Measurements from ENCODE around the gene DMKN.

Gene DMKN

DNA sequence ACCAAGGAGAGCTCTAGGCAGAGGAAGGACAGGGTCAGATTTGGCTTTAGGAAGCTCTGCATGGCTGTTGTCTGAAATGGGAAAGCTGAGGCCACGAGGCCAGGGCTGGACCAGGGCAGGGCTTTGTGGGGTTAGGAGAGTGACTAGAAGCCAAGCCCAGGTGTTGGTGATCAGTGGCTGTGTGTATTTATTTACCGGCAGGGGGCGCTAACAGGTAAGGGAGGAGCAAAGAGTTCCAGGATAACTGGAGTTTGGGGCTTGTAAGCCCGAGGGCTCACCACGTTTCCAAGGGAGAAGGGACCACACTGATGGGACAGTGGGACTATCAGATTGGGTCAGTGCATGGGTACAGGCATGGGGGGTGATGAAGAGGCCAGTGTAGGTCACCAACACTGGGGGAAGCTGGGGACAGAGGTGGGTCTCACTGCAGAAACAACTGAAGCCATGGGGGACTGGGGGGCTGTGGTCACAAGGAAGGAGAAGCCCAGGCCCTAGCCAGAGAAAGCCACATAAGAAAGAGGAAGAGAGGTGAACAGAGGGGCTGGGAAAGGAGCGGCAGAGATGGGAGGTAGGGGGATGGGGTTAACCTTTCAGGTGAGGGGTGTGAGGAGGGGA lies 35.8 kb upstream of the DMKN start:
- peak in 2 of 4 experiments; percentile 16 to 25 for DNase-seq

GRCh38 chr19:35546532-35546931 lies 33.1 kb upstream of the DMKN start:
- no peak for DNase-seq

DNA sequence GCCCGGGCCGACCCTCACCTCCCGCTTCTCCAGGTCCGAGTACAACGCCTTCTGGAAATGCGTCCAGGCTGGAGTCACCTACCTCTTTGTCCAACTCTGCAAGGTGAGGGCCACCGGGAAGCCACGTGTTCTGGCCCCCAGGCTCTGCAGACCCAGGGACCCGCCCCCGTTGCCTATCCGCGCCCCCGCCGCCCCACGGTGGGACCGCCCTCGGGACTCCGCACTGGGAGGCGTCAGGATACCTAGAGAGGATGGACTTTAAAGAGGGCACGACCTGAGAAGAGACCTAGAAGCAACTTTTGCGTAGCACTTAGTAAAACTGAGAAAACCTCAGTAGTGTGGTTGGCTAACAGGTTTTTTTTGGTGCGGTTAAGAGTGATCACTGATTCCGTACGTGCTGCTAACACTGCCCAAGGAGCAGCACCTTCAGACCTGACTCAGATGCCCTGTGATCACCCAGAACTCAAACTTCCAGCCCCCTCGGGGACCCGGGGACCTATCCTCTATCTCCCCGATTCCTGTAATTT lies 32.5 kb upstream of the DMKN start:
- DNase-seq: peak in 2 of 4 experiments; percentile 18 to 31

GRCh38 chr19:35545001-35545854 lies 31.8 kb upstream of the DMKN start, which contains the start of gene TMEM147:
Gene TMEM147, plus strand, starts transcription at chr19:35545626. Its CDS starts 114 bp downstream, at chr19:35545740.
- DNase-seq: peak; percentile 34 to 61 (median 37)

DNA sequence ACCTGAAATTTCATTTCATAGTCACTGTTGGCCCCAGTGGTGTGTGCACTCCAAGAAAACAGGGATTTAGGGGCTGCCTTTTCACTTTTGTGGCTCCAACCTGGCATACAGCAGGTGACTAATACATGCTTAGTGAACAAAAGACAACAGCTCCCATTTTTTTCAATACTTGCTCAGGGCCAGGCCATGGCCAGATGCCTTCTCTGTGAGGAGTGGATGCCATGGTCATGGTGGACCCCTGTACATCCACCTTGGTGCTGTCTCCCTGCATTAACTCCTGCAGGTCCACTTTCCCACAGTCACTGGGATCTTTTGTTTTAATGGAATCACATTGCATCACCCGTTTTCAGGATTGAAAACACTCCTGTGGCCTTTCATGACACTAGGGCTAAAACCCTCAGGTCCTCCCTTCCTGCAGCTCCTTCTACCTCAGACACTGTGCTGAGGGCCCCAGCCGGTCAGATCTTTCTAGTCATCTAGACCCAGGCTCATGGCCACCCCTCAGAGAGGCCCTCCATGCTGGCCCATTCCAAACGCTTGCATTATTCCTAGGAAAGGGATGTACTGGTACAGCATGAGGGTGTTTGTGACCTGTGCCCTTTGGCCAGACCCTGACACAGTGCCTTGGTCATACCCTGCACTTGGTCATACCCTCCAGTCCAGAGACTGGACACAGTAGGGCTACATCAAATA lies 30.8 kb upstream of the DMKN start:
- DNase-seq: no peak

GRCh38 chr19:35543280-35544109 lies 30.0 kb upstream of the DMKN start:
- no peak for DNase-seq

DNA sequence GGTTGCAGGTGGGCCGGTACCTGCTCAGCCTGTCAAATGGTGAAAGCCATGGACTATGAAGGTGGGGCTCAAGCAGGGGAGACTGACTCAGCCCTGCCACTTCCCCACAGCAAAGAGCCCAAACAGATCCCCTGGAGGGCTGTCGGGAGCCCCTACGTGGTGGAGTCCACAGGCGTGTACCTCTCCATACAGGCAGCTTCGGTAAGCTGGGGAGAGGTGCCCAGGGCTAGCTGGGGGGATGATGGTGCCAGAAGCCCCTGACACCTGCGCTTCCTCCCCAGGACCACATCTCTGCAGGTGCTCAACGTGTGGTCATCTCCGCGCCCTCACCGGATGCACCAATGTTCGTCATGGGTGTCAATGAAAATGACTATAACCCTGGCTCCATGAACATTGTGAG lies 28.8 kb upstream of the DMKN start:
- DNase-seq: no peak

GRCh38 chr19:35540356-35540927 lies 27.0 kb upstream of the DMKN start:
- no peak for DNase-seq

DNA sequence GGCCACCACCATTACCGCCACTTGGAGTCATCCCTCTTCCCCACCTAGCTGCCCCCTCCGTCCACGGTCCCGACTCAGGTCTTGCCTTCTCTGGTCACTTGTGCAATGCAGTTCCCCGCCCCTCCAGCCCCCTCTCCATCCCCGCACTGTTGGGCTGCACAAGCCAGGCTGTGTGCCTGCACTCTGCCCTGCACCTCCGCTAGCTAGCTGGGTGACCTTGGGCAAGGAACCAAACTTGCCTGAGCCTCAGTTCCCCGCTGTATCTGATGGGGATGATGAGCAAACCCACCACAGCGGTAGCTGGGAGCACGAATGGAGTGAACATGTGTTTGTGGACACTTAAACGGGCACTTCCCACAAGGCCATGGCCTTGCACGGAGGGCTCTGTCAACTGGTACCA lies 26.4 kb upstream of the DMKN start:
- no peak for DNase-seq

- DNase-seq: no peak
Measured at GRCh38 chr19:35539314-35539713, 25.9 kb upstream of the DMKN start.

DNA sequence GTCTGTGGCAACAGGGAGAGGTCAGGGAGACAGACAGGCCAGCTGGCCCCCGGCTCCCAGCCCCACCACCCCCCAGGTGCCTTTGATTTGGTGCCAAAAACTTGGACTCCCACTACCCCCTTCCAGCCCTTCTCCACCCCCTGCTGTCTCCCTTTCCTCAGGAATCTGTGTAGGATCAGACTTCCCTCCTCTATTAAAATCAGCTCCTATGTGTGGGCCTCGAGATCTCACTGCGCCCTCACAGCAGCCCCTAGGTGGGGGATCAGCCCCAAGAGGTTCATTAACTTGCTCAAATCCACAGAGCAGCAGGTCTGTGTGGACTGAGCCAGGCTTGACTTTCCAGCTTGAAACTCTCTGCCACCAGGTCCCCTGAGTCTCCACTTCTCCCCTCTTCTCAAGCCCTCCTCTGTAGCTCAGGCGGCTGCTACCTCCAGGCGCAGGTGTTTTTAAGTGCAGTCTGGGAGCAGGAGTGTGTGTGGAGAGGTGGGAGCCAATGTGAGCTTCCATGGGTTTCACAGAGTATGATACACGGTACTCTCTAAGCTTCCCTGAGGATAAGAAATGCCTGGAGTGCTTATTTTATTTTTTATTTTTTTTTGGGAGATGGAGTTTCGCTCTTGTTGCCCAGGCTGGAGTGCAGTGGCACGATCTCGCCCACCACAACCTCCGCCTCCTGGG lies 21.5 kb upstream of the DMKN start:
- DNase-seq: no peak

DNA sequence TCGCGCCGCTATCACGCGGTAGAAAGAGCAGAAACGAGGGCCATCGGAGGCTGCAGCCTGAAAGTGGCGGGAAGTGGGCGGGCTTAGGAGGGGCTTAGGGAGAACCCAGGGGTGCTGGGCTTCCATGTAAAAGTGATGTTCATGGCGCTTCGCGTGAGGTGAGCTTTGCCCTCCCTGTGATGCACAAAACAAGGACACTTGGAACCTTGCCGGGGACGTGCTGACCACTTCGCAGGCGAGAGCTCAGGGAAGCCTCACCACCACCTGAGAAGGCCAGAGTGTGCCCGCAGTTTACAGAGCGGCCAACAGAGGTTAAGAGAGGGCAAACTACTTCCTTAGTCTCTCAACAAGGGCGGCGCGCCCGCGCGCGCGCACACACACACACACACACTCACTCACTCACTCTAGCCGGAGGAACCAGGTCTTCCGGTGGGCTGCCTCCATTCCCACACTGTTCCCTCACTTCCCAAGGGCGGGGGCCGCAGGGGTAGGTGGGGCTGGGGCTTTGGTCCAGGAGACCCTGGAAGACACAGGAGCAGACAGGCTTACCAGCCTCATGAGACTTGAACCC lies 20.5 kb upstream of the DMKN start:
- peak in 2 of 4 experiments; percentile 26 to 36 for DNase-seq

GRCh38 chr19:35533201-35533821 lies 19.9 kb upstream of the DMKN start, which contains the start of gene GAPDHS:
Gene GAPDHS, plus strand, starts transcription at chr19:35533456. Its CDS starts 72 bp downstream, at chr19:35533528.
- DNase-seq: no peak

- DNase-seq: no peak
Measured at GRCh38 chr19:35531291-35531690, 17.8 kb upstream of the DMKN start.

- no peak for DNase-seq
Measured at GRCh38 chr19:35529241-35530218, 16.1 kb upstream of the DMKN start.

- DNase-seq: no peak
Measured at GRCh38 chr19:35528218-35529038, 15.0 kb upstream of the DMKN start, which contains the start of gene SBSN. Gene SBSN, minus strand, starts transcription at chr19:35528311. Its CDS starts 30 bp downstream, at chr19:35528281.

- DNase-seq: no peak
Measured at GRCh38 chr19:35525873-35526272, 12.4 kb upstream of the DMKN start.

DNA sequence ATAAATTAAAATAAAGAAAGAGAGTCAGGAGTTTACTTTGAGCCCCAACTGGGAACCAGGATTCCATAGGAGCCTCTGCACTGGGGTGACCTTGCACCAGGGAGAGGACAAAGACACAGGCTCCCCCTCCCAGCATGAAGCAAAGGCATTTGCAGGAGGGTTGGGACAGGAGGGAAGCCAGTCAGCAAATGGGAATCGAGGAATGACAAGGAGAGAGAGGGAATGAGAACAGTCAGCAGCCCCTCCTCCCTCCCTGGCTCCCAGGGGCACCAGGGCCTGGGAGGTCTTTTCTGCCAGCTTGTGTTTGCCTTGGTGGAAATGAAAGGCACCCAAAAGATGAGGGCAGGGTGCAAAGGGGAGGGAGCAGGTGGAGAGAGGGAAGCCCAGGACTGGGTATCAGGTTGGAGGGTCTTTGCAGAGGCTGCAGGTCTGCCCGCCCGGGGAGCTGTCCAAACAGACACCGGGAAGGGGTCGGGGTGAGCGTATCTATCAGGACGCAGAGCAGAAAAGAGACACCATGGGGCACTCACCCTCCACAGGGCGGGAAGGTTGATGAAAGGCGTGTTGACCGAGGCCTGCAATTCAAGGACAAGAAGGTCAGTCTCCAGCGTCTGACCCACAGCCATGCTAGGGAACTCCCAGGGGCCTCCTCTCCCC lies 10.9 kb upstream of the DMKN start:
- DNase-seq: no peak

All from activated naive CD4-positive, alpha-beta T cell (primary cell).